ENCODE measurements around the gene PCSK6. TPM values are rescaled to one million over a fixed set of nuclear protein-coding genes. Genes with fewer than 3 reads are reported as not detected.

The PCSK6 gene
- total and polyA plus RNA-seq, 2 of the 8 experiments (the other 6 are each of a cell fraction or from before 2014, with no cell fraction given), result 1.9 to 4.0 TPM

- Histone ChIP-seq H2BK20ac (ENCODE audit: low read length) (no peak overlapping the region), H3K4me3 (ENCODE audit: extremely low read depth in 1 of 4, insufficient read depth in 2 of 4, low read depth in 3 of 4, low read length in 4 of 4) (no peak overlapping the region), H3K14ac (ENCODE audit: insufficient read length) (no peak overlapping the region), H4K91ac (replicated peaks; ENCODE audit: insufficient read length, low read length) (no peak overlapping the region), H2AK5ac (ENCODE audit: low read depth, low read length) (no peak overlapping the region), H3K23me2 (ENCODE audit: low read depth, low read length) (no peaks in the 10 kb centered on the region), H4K8ac (ENCODE audit: extremely low read depth, insufficient read depth, low read length) (no peak overlapping the region), H3K56ac (replicated peaks; ENCODE audit: insufficient read length, low read depth, low read length) (no peak overlapping the region), H2BK120ac (replicated peaks; ENCODE audit: low read depth, low read length) (no peak overlapping the region), H3K23ac (ENCODE audit: insufficient read length) (no peak overlapping the region), H2AFZ (ENCODE audit: low read length) (no peak overlapping the region; the same call in 1 of the 2 replicates), H3K79me2 (ENCODE audit: control insufficient read depth in 1 of 2, insufficient read depth in 2 of 2, low read length in 2 of 2) (no peaks in the 10 kb centered on the region), H3K4ac (replicated peaks; ENCODE audit: insufficient read length, low read depth, low read length) (no peak overlapping the region), H3K36me3 (ENCODE audit: control insufficient read depth in 2 of 4, insufficient read depth in 4 of 4, low read length in 3 of 4) (no peaks in the 10 kb centered on the region), H2BK12ac (ENCODE audit: low read depth, low read length) (no peak overlapping the region), H4K5ac (ENCODE audit: insufficient read length, low read depth, low read length) (no peak overlapping the region), H2BK5ac (ENCODE audit: low read depth, low read length) (no peak overlapping the region), H3K9ac (replicated peaks in 1 of 4; ENCODE audit: extremely low read depth in 1 of 4, low read depth in 3 of 4, low read length in 3 of 4) (no peak overlapping the region), H3K27ac (ENCODE audit: low read depth, low read length) (no peak overlapping the region), H2BK15ac (ENCODE audit: low read length) (no peak overlapping the region), H3K4me2 (ENCODE audit: insufficient read depth in 1 of 2, low read depth in 2 of 2, low read length in 2 of 2) (no peak overlapping the region), H4K20me1 (replicated peaks in 1 of 2; ENCODE audit: control insufficient read depth in 1 of 2, insufficient read depth in 2 of 2, low read length in 2 of 2) (no peaks in the 10 kb centered on the region), H3K79me1 (ENCODE audit: low read depth, low read length) (no peaks in the 10 kb centered on the region), H3K18ac (ENCODE audit: extremely low read depth, low read length) (no peak overlapping the region), H3K27me3 (replicated peaks in 1 of 4; ENCODE audit: control insufficient read depth in 3 of 4, extremely low read depth in 1 of 4, insufficient read depth in 3 of 4, low read length in 3 of 4) (no peaks in the 10 kb centered on the region), H3K4me1 (replicated peaks in 1 of 4; ENCODE audit: control insufficient read depth in 3 of 4, insufficient read depth in 4 of 4, low read length in 3 of 4) (no peaks in the 10 kb centered on the region), H3K9me3 (ENCODE audit: insufficient read depth in 2 of 2, low read depth in 1 of 2, low read length in 1 of 2) (no peaks in the 10 kb centered on the region; a peak in 1 of 4 replicates)
- ChIA-PET POLR2A (ENCODE audit: partially characterized antibody) (no interaction called here), CTCF (ENCODE audit: partially characterized antibody) (interaction anchor here (0.6 to 1.6 kb wide), 5 partner anchors 13 to 506 kb away, joined by 3 to 10 read pairs (median 3); no protein-coding TSS in a partner anchor)
- WGBS, 2 experiments (ENCODE audit: extremely low coverage in 1 of 2, insufficient coverage in 1 of 2, insufficient read length in 1 of 2, insufficient replicate concordance in 2 of 2, low coverage in 1 of 2, low lambda C conversion rate in 2 of 2, missing lambda C conversion rate in 1 of 2), result 91% methylated on average over 7 of the region's 7 CpGs; no CpG with 5 or more reads in 1 of the 2 experiments
- DNase-seq (ENCODE audit: low read depth in 1 of 2, low spot score in 2 of 2) (peak in 1 of 2 experiments; percentile 24), FAIRE-seq (no peak)
- TF ChIP-seq FOSL1 (IDR thresholded peaks at IDR 0.05; ENCODE audit: insufficient read depth, low read depth, low read length) (no peak), TAF1 (IDR thresholded peaks at IDR 0.05; ENCODE audit: low read depth, low read length) (no peak)
Measured at GRCh38 chr15:101514318-101514717, 24.8 kb upstream of the PCSK6 start.

Measured in H1 (cell line).